ENCODE measurements around the gene GAS7. TPM values are rescaled to one million over a fixed set of nuclear protein-coding genes. Genes with fewer than 3 reads are reported as not detected.

Gene GAS7
- total and polyA plus RNA-seq, 7 donors = 1.4 to 16.9 (median 7.0) TPM

DNA sequence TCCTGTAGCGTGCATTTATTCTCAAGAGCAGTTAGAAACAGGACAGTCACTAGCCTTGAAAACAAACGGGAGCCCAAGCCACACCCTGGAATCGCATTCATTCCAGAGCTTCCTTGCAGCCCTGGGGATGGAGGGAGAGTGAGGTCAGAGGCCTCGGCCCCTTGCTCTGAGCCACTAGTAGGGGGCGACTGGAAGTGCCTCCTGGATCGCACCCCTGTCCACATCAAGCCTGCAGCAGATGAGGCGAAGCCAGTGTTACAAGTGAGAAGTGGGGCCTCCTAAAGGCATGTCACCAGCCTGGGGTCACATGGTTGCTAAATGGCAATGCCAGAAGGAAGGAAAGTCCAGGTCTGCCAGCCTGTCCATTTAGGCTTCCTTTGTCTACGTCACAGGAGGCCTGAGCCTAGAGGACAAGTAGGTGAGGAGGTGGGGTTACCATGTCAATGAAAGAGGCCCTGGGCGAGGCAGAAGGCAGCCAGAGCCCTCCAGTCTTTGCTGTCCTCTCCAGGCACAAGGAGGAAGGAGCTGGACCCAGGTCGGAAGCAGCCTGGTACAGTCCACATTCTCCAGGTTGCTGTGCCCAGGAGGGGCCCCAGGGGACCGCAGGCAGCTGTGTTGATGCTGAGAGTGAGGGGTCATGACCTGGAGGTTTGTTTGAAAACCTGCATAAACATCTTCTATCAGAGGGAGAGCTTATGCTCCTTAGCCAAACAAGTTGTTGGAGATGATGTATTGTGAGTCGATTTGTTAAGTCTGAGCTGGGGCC lies 290.3 kb downstream of the GAS7 start:
- Histone ChIP-seq H3K36me3 (ENCODE audit: insufficient read depth in 1 of 2, low read depth in 1 of 2) (no peaks in the 10 kb centered on the region), H3K4me3 (no peak overlapping the region), H3K4me1 (no peaks in the 10 kb centered on the region), H3K9me3 (no peaks in the 10 kb centered on the region), H3K27me3 (ENCODE audit: insufficient read depth in 3 of 3, low read length in 2 of 3) (peaks cover 0 to 18% (median 2%) of the 10 kb centered on the region in 3 donors), H3K27ac (no peak overlapping the region)
- intact Hi-C loops (cut with DNase I) = no loop called here
- TF ChIP-seq, protein P1, sequence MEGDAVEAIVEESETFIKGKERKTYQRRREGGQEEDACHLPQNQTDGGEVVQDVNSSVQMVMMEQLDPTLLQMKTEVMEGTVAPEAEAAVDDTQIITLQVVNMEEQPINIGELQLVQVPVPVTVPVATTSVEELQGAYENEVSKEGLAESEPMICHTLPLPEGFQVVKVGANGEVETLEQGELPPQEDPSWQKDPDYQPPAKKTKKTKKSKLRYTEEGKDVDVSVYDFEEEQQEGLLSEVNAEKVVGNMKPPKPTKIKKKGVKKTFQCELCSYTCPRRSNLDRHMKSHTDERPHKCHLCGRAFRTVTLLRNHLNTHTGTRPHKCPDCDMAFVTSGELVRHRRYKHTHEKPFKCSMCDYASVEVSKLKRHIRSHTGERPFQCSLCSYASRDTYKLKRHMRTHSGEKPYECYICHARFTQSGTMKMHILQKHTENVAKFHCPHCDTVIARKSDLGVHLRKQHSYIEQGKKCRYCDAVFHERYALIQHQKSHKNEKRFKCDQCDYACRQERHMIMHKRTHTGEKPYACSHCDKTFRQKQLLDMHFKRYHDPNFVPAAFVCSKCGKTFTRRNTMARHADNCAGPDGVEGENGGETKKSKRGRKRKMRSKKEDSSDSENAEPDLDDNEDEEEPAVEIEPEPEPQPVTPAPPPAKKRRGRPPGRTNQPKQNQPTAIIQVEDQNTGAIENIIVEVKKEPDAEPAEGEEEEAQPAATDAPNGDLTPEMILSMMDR (IDR thresholded peaks at IDR 0.05) = no peak
- ATAC-seq (no peak), DNase-seq (no peak)
- WGBS, 3 donors = 42 to 48% (median 48%) methylated on average over 12 of the region's 12 CpGs

DNA sequence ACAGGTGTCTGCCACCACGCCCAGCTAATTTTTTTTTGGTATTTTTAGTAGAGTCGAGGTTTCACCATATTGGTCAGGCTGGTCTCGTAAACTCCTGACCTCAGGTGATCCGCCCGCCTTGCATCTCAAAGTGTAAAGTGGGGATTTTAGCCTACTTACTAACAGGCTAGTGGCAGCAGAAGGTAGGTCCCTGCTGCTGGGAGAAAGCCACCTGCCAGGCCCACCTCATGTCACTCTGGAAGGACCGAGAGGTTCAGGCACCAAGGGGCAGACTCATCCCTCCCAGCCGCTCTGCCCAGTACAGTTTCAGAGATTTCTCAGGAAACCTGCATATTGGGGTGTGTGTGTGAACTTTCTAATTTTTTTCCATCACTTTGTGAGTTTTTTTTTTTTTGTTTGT lies 291.3 kb downstream of the GAS7 start:
- ATAC-seq (no peak), DNase-seq (no peak)
- H3K4me1 ChIP-seq = no peaks in the 10 kb centered on the region
- H3K36me3 ChIP-seq (ENCODE audit: insufficient read depth in 1 of 2, low read depth in 1 of 2) = no peaks in the 10 kb centered on the region
- H3K4me3 ChIP-seq = no peak overlapping the region
- TF ChIP-seq, protein P1 (IDR thresholded peaks at IDR 0.05) = no peak
- 86 to 87% (median 86%) methylated on average over 7 of the region's 7 CpGs for WGBS, 3 donors
- H3K27ac ChIP-seq = no peak overlapping the region
- intact Hi-C loops (cut with DNase I) = no loop called here
- H3K9me3 ChIP-seq = no peaks in the 10 kb centered on the region
- peaks cover 0 to 18% (median 2%) of the 10 kb centered on the region in 3 donors for H3K27me3 ChIP-seq (ENCODE audit: insufficient read depth in 3 of 3, low read length in 2 of 3)

DNA sequence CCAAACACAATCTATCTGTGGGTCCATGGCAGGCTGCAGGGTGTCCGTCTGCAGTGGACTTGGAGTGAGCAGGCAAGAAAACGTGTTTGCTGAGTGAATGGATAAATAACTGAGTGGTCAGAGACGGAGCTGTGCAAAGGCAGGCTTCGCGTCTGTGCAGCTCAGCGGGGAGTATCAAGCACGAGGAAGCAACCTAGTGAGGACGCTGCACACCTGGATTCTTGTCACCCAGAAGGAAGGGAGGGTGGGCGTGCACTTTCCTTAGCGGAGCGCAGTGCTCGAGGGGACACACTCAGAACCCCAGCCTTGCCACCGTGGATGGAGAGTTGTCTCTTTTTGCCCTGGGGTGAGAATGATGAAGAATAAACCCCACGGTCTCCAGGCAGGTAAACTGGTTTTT lies 291.8 kb downstream of the GAS7 start:
- no peak overlapping the region for H3K4me3 ChIP-seq
- H3K27me3 ChIP-seq (ENCODE audit: insufficient read depth in 3 of 3, low read length in 2 of 3) = peaks cover 0 to 18% (median 2%) of the 10 kb centered on the region in 3 donors
- no peaks in the 10 kb centered on the region for H3K36me3 ChIP-seq (ENCODE audit: insufficient read depth in 1 of 2, low read depth in 1 of 2)
- no peaks in the 10 kb centered on the region for H3K4me1 ChIP-seq
- TF ChIP-seq, protein P1 (IDR thresholded peaks at IDR 0.05) = no peak
- H3K27ac ChIP-seq = no peak overlapping the region
- 76 to 81% (median 78%) methylated on average over 14 of the region's 14 CpGs for WGBS, 3 donors
- H3K9me3 ChIP-seq = no peaks in the 10 kb centered on the region
- no peak for ATAC-seq
- no peak for DNase-seq
- intact Hi-C loops (cut with DNase I) = no loop called here

DNA sequence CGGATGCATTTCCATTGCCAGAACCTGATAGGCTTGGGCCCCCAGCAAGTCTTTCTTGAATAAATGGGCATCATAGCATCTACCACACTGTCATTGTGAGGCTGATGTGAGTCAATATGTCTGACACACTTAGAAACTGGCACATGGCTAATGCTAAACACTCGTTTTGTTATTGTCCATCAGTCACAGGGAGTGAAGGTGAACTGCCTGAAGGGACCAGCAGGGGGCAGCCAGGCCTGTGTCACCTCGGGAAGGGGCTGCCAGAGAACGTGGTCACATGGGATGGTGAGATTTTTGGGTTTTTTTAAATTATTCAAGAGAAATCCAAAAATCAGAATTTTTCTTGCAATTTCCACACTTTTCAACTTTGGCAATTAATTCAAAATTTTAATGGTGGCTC lies 292.5 kb downstream of the GAS7 start:
- 8 to 13% (median 9%) methylated on average over 4 of the region's 4 CpGs for WGBS, 3 donors
- H3K9me3 ChIP-seq = no peaks in the 10 kb centered on the region
- TF ChIP-seq, protein P1 (IDR thresholded peaks at IDR 0.05) = no peak
- H3K27me3 ChIP-seq (ENCODE audit: insufficient read depth in 3 of 3, low read length in 2 of 3) = peaks cover 0 to 18% (median 0%) of the 10 kb centered on the region in 3 donors
- intact Hi-C loops (cut with DNase I) = no loop called here
- no peak overlapping the region for H3K27ac ChIP-seq
- no peak overlapping the region for H3K4me3 ChIP-seq
- DNase-seq (peak; percentile 54 to 61), ATAC-seq (no peak)
- H3K4me1 ChIP-seq = no peaks in the 10 kb centered on the region
- H3K36me3 ChIP-seq (ENCODE audit: insufficient read depth in 1 of 2, low read depth in 1 of 2) = no peaks in the 10 kb centered on the region

DNA sequence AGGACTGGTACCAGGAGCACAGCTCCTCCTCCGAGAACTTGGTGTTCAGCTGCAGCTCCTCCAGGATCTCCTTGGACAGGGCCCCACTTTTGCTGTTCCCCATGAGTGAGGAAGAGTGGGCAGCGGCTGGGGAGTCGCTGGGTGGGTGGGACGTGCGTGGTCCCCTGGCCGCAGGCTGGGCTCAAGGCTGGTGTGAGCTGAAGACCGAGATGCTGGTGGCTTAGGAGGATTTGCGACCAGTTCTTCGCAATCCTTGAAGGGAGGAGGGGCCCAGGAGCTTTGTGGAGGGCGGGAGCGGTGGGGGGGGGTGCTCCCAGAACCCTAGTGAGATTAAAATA lies 293.4 kb downstream of the GAS7 start, which contains the start of gene RCVRN:
Gene RCVRN, minus strand, starts transcription at position 194 of the 338 bp plus-strand sequence. Its CDS starts 91 bp downstream, at position 103.
- H3K4me1 ChIP-seq = no peaks in the 10 kb centered on the region
- no peaks in the 10 kb centered on the region for H3K36me3 ChIP-seq (ENCODE audit: insufficient read depth in 1 of 2, low read depth in 1 of 2)
- DNase-seq = no peak
- intact Hi-C loops (cut with DNase I) = no loop called here
- no peaks in the 10 kb centered on the region for H3K9me3 ChIP-seq
- 89 to 93% (median 89%) methylated on average over 11 of the region's 11 CpGs for WGBS, 3 donors
- peaks cover 0 to 18% (median 0%) of the 10 kb centered on the region in 3 donors for H3K27me3 ChIP-seq (ENCODE audit: insufficient read depth in 3 of 3, low read length in 2 of 3)
- ATAC-seq = no peak
- no peak within 1 kb of the TSS for H3K27ac ChIP-seq
- TF ChIP-seq, protein P1 (IDR thresholded peaks at IDR 0.05) = no peak
- no peak within 1 kb of the TSS for H3K4me3 ChIP-seq

Measured in psoas muscle (tissue), 8 donors.